RWPE2 (cell line): ENCODE results near the gene RPTOR.
A peak's percentile ranks its signal among the peaks of the same experiment; 100 is the strongest.

Experiments used
- ATAC-seq: fragments of 200-7000 bp; cut with Tn5 transposase; 3 replicates; pipeline ENCODE4 v1.9.1; 2021; ENCODE audit warnings: low read depth
- DNase-seq: peaks from one replicate; pipeline ENCODE4 v3.0.0-alpha.2; 2020; ENCODE audit warnings: low spot score
- H3K27ac ChIP-seq: fragments of 450-650 bp; 2 replicates; pipeline ENCODE4 v1.5.1; 2017; ENCODE audit warnings: mild to moderate bottlenecking; ENCODE audit not compliant: poor library complexity, severe bottlenecking
- H3K27me3 ChIP-seq: fragments of 250-450 bp; sonication (Bioruptor Pico); 2 replicates; pipeline ENCODE4 v1.5.1; 2021; ENCODE audit warnings: mild to moderate bottlenecking, moderate library complexity; ENCODE audit not compliant: insufficient read depth, poor library complexity, severe bottlenecking
- H3K36me3 ChIP-seq: fragments of 250-450 bp; sonication (Bioruptor Pico); 2 replicates; pipeline ENCODE4 v1.5.1; 2020; ENCODE audit warnings: low read depth, mild to moderate bottlenecking, moderate library complexity
- H3K4me1 ChIP-seq: fragments of 250-450 bp; sonication (Bioruptor Pico); 2 replicates; pipeline ENCODE4 v1.5.1; 2021; ENCODE audit warnings: mild to moderate bottlenecking, moderate library complexity; ENCODE audit not compliant: insufficient read depth, poor library complexity, severe bottlenecking
- H3K4me3 ChIP-seq: fragments of 250-450 bp; sonication (Bioruptor Pico); 2 replicates; pipeline ENCODE4 v1.5.1; 2021; ENCODE audit warnings: mild to moderate bottlenecking, moderate library complexity; ENCODE audit not compliant: severe bottlenecking
- H3K9me3 ChIP-seq: fragments of 250-450 bp; sonication (Bioruptor Pico); 2 replicates; pipeline ENCODE4 v1.5.1; 2021; ENCODE audit warnings: mild to moderate bottlenecking, moderate library complexity; ENCODE audit not compliant: severe bottlenecking
- TF ChIP-seq, protein P1 (sequence below): fragments of 450-650 bp; IDR thresholded peaks from one replicate; pipeline ENCODE4 v1.5.1; 2017; ENCODE audit warnings: mild to moderate bottlenecking, moderate library complexity; ENCODE audit not compliant: poor library complexity, severe bottlenecking

RPTOR gene

GRCh38 chr17:80774146-80774545 lies 229.5 kb downstream of the RPTOR start:
- no peaks in the 10 kb centered on the region for H3K4me1 ChIP-seq
- H3K27ac ChIP-seq, result no peak overlapping the region
- no peak for DNase-seq

GRCh38 chr17:80774643-80775281 lies 230.1 kb downstream of the RPTOR start:
- no peak overlapping the region for H3K27ac ChIP-seq
- ATAC-seq (no peak), DNase-seq (peak; percentile 56)
- H3K4me3 ChIP-seq, result no peak overlapping the region
- H3K4me1 ChIP-seq, result peaks cover 1% of the 10 kb centered on the region
- H3K9me3 ChIP-seq, result no peaks in the 10 kb centered on the region
- TF ChIP-seq, protein P1, sequence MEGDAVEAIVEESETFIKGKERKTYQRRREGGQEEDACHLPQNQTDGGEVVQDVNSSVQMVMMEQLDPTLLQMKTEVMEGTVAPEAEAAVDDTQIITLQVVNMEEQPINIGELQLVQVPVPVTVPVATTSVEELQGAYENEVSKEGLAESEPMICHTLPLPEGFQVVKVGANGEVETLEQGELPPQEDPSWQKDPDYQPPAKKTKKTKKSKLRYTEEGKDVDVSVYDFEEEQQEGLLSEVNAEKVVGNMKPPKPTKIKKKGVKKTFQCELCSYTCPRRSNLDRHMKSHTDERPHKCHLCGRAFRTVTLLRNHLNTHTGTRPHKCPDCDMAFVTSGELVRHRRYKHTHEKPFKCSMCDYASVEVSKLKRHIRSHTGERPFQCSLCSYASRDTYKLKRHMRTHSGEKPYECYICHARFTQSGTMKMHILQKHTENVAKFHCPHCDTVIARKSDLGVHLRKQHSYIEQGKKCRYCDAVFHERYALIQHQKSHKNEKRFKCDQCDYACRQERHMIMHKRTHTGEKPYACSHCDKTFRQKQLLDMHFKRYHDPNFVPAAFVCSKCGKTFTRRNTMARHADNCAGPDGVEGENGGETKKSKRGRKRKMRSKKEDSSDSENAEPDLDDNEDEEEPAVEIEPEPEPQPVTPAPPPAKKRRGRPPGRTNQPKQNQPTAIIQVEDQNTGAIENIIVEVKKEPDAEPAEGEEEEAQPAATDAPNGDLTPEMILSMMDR, result no peak
- peaks cover 6% of the 10 kb centered on the region for H3K36me3 ChIP-seq
- no peaks in the 10 kb centered on the region for H3K27me3 ChIP-seq

More at GRCh38 chr17:80774146-80774545, 229.5 kb downstream of the RPTOR start:
- no peak overlapping the region for H3K4me3 ChIP-seq
- no peaks in the 10 kb centered on the region for H3K27me3 ChIP-seq
- TF ChIP-seq, protein P1, result no peak
- no peaks in the 10 kb centered on the region for H3K9me3 ChIP-seq
- ATAC-seq, result no peak
- peaks cover 6% of the 10 kb centered on the region for H3K36me3 ChIP-seq

DNA sequence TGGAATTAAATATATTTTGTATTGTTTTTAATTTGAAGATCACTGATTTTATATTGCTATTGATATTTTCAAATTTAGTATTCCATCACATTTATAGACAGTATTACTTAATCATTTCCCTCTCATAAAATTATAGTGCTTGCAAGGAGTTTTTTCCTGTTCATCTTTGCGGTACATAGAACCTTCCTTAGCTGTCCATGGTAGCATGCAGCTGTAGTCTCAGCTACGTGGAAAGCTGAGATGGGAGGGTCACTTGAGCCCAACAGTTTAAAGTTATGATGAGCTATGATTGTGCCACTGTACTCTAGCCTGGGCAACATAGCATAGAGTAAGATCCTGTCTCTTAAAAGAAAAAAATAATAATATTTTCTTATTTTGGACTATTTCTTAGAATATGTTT lies 231.2 kb downstream of the RPTOR start:
- TF ChIP-seq, protein P1, result no peak
- Histone ChIP-seq H3K4me3 (no peak overlapping the region), H3K4me1 (peaks cover 12% of the 10 kb centered on the region), H3K36me3 (peaks cover 6% of the 10 kb centered on the region), H3K27ac (no peak overlapping the region), H3K9me3 (no peaks in the 10 kb centered on the region), H3K27me3 (no peaks in the 10 kb centered on the region)
- ATAC-seq (no peak), DNase-seq (no peak)

DNA sequence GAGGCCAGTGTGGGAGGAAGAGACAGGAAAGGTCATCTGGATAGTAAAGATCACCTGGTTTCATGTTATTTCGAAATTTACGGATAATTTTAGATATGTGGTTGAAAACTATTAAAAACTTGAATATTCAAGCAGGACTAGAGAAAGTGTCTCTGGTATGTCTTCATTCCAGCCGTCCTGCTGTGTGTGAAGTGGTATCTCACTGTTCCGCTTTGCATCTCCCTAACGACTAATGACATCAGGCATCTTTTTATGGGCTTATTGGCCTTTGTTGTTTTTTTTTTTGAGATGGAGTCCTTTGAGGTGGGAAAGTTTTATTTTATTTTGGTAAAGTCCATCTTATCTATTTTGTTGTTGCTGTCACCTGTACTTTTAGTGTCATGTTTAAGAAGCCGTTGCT lies 232.6 kb downstream of the RPTOR start:
- Histone ChIP-seq H3K4me3 (no peak overlapping the region), H3K27me3 (no peaks in the 10 kb centered on the region), H3K27ac (no peak overlapping the region), H3K9me3 (no peaks in the 10 kb centered on the region), H3K4me1 (peaks cover 13% of the 10 kb centered on the region), H3K36me3 (peaks cover 6% of the 10 kb centered on the region)
- DNase-seq, result no peak
- ATAC-seq, result no peak
- TF ChIP-seq, protein P1, result no peak

- Histone ChIP-seq H3K4me1 (peaks cover 19% of the 10 kb centered on the region), H3K27ac (no peak overlapping the region), H3K27me3 (no peaks in the 10 kb centered on the region), H3K9me3 (no peaks in the 10 kb centered on the region), H3K36me3 (peaks cover 6% of the 10 kb centered on the region), H3K4me3 (no peak overlapping the region)
- no peak for ATAC-seq
- no peak for DNase-seq
- TF ChIP-seq, protein P1, result no peak
Measured at GRCh38 chr17:80778716-80779115, 234.1 kb downstream of the RPTOR start.
